ENCODE results near the gene KPNA3. TPM values are rescaled to one million over a fixed set of nuclear protein-coding genes. Genes with fewer than 3 reads are reported as not detected.

The KPNA3 gene
- total RNA-seq, result 19.4 and 21.4 TPM in 2 replicates

GRCh38 chr13:49792550-49793324 lies at the start of gene KPNA3:
TSS of gene KPNA3 (minus strand) at chr13:49792682. CDS start at chr13:49792506, 176 bp downstream.

DNA sequence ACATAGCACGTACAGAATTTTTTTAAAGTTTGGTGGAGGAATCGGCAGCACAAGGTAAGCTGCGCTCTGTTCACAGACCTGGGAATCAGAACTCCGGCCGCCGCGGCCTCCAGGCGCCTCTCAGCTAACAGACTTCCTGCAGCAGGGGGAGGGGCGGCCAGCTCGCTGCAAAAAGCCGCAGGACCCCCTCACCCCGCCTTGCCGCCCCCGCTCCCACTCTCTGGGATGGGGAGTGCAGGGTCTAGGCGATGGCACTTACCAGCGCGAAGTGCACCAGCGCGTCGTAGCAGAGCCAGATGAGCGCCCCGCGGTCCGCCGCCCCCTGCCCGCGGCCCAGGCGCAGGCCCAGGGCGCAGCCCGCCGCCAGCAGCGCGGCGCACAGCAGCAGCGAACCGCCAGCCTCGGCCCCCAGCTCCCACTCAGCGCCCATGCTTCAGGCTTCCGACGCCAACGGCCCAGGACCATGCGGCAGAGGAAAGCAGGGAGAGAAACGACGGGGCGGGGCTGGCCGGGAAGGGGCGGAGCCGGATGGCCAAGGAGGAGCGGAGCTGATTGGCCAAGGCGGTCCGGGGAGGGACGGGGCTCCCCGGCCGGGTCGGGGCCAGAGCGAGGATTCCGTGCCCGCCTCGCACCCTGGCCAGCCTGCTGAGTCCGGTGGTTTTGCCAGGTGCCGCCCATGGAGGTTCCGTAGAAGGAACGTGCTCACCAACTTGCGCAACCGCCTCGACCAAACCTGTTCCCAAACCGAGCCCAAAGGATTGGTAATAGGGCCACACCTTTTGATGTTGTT lies 101.3 kb downstream of the KPNA3 start, which contains the start of gene EBPL:
Gene EBPL (minus strand): TSS at position 492 of the 790 bp plus-strand sequence. CDS start 62 bp downstream, at position 430.

Other genes with a start within 250 kb of the KPNA3 start
- gene RCBTB1, start 207.1 kb downstream of the KPNA3 start, total RNA-seq, result 11.2 and 12.8 TPM in 2 replicates
- under 0.01 TPM in 1 of 2 replicates, not detected in the other for gene ARL11, start 164.2 kb downstream of the KPNA3 start, total RNA-seq
- gene EBPL, start 101.2 kb downstream of the KPNA3 start, total RNA-seq, result 92.7 and 134 TPM in 2 replicates
- 2.8 and 5.1 TPM in 2 replicates for gene SPRYD7, start 143.7 kb upstream of the KPNA3 start, total RNA-seq
- 18.8 and 20.8 TPM in 2 replicates for gene TRIM13, start 204.4 kb upstream of the KPNA3 start, total RNA-seq
- 0.09 and 0.70 TPM in 2 replicates for gene KCNRG, start 222.8 kb upstream of the KPNA3 start, total RNA-seq